ENCODE data around the gene HSD3B2.

DNA sequence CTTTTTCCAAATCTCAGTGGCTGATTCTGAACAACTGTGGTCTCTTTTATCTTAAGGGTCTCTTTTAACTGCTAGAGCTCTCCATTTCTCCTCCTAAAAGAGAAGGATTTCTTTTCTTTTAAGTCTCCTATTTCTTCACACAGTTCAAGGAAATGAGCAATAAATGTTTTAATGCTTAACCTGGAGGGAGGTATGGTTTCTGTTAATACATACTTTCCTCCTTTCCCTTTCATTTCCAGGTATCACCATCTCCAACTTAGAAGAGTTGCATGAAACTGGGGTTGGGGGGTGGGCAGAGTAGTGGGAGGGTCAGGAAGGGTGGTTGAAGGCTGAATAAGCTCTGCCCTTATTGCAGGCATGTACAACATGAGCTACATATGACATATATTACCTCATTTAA lies 31.4 kb downstream of the HSD3B2 start:
- TF ChIP-seq EZH2 (IDR thresholded peaks at IDR 0.05) (no peak), POLR2AphosphoS5 (IDR thresholded peaks at IDR 0.05; ENCODE audit: borderline replicate concordance, low read depth, low read length) (no peak), FOXP2 (optimal IDR thresholded peaks at IDR 0.05; ENCODE audit: control extremely low read depth, extremely low read length, insufficient read depth) (no peak)

All from SK-N-MC (cell line).